Retinal pigment epithelial cell (primary cell): ENCODE measurements around the gene ATL1.

Experiments
- DNase-seq: peaks from one replicate; pipeline ENCODE4 v3.0.0-alpha.2; 2010; ENCODE audit warnings: low read depth
- H3K4me3 ChIP-seq: 2 replicates; pipeline ENCODE4 v1.5.1; 2011; ENCODE audit warnings: mild to moderate bottlenecking, low read length, control low read depth, moderate library complexity
- TF ChIP-seq, protein P1 (sequence below): conservative IDR thresholded peaks from 2 replicates; pipeline ENCODE4 v1.5.1; 2011; ENCODE audit warnings: low read depth, low read length, control low read depth, inconsistent platforms

The ATL1 gene

DNA sequence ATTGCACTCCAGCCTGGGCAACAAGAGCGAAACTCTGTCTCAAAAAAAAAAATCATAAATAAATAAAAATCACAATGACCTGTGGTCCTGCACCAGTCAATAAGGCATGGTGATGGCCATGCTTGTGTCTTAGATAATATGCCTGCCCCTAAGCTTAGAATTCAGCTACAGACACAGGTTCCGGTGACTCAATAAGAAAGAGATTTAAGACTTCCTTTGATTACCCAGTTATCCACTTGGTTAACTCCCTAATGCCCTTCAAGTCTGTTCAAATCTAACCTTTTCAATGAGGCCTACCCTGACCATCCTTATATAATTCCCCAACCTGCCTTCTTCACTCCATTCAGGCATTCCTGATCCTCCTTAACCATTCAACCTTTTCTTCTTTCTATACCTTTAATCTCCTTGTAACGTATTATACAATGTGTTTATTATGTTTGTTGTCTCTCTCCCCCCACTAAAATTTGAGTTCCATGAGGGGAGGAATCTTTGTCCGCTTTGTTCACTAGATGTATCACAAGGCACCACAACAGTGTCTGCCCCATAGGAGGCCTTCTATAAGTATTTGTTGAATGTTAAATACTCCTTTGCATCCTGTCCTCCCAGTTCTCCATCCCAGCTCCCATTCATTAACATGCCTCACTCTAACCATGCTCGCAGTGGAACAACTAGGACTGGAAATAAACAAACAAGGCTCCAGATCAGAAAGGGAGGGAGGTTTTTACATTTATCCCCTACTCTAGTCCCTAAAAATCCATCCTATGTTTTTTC lies 36.5 kb upstream of the ATL1 start:
- DNase-seq = no peak
- TF ChIP-seq, protein P1, sequence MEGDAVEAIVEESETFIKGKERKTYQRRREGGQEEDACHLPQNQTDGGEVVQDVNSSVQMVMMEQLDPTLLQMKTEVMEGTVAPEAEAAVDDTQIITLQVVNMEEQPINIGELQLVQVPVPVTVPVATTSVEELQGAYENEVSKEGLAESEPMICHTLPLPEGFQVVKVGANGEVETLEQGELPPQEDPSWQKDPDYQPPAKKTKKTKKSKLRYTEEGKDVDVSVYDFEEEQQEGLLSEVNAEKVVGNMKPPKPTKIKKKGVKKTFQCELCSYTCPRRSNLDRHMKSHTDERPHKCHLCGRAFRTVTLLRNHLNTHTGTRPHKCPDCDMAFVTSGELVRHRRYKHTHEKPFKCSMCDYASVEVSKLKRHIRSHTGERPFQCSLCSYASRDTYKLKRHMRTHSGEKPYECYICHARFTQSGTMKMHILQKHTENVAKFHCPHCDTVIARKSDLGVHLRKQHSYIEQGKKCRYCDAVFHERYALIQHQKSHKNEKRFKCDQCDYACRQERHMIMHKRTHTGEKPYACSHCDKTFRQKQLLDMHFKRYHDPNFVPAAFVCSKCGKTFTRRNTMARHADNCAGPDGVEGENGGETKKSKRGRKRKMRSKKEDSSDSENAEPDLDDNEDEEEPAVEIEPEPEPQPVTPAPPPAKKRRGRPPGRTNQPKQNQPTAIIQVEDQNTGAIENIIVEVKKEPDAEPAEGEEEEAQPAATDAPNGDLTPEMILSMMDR = no peak
- H3K4me3 ChIP-seq = no peak overlapping the region

DNA sequence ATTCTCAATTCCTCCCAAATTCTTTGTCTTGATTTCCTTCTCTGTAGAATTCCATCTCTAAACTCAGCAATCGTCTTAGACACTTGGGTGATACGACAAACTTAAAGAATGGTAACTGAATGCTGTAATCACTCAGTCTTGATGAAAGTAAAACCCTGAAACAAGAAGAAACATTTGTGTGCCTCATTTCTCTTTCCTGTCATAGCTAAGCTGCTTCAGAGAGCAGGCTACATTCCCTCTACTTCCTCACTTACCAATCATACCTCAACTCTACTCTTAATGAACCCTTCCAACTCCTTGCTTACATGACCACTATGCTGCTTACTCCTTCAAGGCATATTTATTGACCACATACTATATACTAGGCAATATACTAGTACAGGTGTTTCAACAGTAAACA lies 35.9 kb upstream of the ATL1 start:
- DNase-seq = no peak
- no peak overlapping the region for H3K4me3 ChIP-seq
- TF ChIP-seq, protein P1 = no peak

DNA sequence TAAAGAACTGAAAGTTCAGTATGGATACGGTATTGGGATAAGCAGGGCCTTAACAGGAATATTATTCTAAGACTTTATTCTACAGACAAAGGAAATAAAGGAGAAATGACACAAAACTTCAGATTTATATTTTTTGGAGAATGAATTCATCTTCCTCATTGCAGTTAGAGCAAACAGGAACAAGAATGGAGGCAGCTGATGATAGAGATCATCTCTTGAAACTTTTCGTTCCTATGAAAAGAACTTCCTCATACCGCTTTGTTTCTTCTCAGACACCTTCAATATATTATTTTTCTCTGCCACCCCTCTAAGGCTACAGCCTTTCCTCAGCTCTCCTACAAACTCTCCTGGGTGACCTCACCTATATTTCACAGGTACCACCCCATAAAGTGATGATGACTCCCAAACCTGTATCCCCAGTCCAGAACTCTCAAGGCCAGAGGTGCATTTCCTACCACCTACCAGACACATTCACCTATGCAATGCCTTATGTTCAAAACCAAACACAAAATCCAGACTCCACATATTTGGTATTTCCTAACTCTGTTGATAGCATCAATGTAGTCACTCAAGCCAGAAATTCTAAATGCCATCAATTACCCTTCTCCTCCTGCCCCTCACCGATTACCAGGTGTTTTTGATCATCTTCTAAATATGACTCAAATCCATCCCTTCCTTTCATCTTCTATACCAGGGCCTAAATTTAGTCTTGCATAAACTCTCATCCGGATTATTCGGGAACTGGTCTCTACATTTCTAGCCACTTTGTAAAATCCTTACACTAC lies 35.0 kb upstream of the ATL1 start:
- no peak for DNase-seq
- H3K4me3 ChIP-seq = no peak overlapping the region
- TF ChIP-seq, protein P1 = no peak

DNA sequence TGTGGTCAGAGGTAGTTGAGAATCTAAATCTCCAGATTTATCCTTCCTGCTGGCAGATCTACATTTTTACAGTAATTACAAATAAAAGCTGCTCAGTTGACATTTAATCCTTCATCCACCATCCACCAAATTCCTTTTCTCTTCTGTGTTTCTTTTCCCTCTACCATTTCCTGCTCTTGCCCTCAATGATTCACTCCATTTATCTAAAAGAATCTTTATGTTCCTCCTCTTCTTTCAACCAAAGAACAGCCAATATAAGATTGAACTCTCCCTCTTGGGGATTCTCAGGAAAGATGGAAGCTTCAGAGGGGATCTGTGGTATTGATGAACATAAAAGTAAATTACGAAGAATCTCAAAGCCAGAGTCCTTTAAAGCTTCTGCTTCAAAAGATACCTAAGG lies 31.9 kb upstream of the ATL1 start:
- no peak for DNase-seq
- TF ChIP-seq, protein P1 = no peak
- no peak overlapping the region for H3K4me3 ChIP-seq

DNA sequence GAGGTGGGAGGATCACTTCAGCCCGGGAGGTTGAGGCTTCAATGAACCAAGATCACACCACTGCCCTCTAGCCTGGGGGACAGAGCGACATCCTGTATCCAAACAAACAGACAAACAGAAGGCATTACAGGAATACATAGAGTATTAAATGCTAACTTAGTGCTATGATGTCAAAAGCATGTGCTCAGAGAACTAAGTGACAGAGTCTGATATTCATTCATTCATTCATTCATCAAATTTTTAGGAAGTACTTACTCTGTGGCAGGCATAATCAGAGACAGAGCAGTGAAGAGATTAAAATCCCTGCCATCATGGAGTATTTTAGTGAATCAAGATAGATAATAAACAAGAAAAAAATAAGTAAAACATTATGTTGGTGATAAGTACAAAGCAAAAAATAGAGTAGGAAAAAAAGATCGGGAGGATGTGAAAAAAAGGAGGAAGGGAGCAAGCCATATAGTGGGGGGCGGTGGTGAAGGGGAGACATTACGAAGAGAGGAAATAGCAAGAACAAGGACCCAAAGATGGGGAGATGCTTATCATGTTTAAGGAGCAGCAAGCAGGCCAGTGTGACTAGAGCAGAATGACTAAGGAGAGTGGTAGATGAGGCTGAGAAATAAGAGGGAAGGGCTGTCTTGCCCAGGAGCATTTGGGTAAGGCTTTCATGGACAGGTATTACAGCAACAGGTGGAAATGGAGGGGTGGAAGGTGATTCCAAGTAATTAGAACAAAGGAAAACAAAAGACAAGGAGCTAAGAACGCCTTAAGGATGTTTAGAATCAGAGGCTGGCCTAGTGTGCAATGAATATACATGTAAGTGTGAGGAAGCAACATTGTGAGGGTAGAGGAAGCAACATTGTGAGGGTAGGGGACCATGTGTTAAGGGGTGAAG lies 30.4 kb upstream of the ATL1 start:
- H3K4me3 ChIP-seq = peak overlapping the region; percentile 90
- TF ChIP-seq, protein P1 = no peak
- DNase-seq = no peak

DNA sequence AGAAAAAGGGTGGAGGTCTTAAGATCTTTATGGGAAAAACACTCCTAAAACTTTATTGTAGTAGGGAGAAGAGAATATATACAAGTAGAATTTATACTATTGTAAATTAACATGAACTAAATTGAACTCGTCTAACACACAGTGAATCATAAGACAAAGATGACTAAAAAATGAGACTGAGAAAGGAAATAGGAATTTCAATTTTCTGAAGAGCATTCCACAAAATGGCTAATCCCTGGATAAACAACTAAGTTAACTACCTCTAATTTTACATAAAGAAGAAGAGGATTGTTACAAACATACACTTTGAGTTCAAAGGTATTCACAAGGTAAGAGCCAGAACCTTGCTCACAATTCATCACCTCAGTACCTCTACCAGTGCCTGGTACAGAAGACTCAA lies 29.6 kb upstream of the ATL1 start:
- H3K4me3 ChIP-seq = peak overlapping the region; percentile 90
- TF ChIP-seq, protein P1 = no peak
- DNase-seq = peak; percentile 43
